Activated T-cell treated with anti-CD3 and anti-CD28 coated beads for 1 hour (primary cell): ENCODE data around the gene DOK3.

Experiments
- DNase-seq: peaks from one replicate; pipeline ENCODE4 v3.0.0-alpha.2; 2020; ENCODE audit warnings: low read depth

DOK3 gene

GRCh38 chr5:177482359-177482795 is 27.2 kb downstream of the DOK3 start:
- DNase-seq: no peak

- no peak for DNase-seq
Measured at GRCh38 chr5:177479774-177480173, 29.9 kb downstream of the DOK3 start.

GRCh38 chr5:177478711-177479646 is 30.6 kb downstream of the DOK3 start:
- DNase-seq: no peak

GRCh38 chr5:177477701-177478477 is 31.7 kb downstream of the DOK3 start:
- no peak for DNase-seq

- DNase-seq: no peak
Measured at GRCh38 chr5:177476531-177477233, 32.9 kb downstream of the DOK3 start.

GRCh38 chr5:177475563-177476427 is 33.8 kb downstream of the DOK3 start:
- no peak for DNase-seq

- DNase-seq: no peak
Measured at GRCh38 chr5:177474846-177475562, 34.6 kb downstream of the DOK3 start.

- DNase-seq: no peak
Measured at GRCh38 chr5:177474002-177474476, 35.6 kb downstream of the DOK3 start.

GRCh38 chr5:177473443-177474001 is 36.1 kb downstream of the DOK3 start, which contains the start of gene DBN1:
Gene DBN1, minus strand, starts transcription at chr5:177473634. Its CDS starts 113 bp downstream, at chr5:177473521.
- no peak for DNase-seq

GRCh38 chr5:177472460-177473442 is 36.9 kb downstream of the DOK3 start:
- DNase-seq: no peak

- DNase-seq: no peak
Measured at GRCh38 chr5:177471610-177472356, 37.8 kb downstream of the DOK3 start.

- DNase-seq: no peak
Measured at GRCh38 chr5:177470759-177471536, 38.7 kb downstream of the DOK3 start.

GRCh38 chr5:177469750-177470525 is 39.7 kb downstream of the DOK3 start:
- DNase-seq: no peak

GRCh38 chr5:177468685-177469628 is 40.7 kb downstream of the DOK3 start:
- DNase-seq: no peak

GRCh38 chr5:177468329-177468684 is 41.3 kb downstream of the DOK3 start:
- no peak for DNase-seq
